HL-60/S4 treated with phorbol 12-myristate 13-acetate at 8.2 ng/mL for 4 days and 3 days (cell line): ENCODE data around the gene ELOVL4.

ENCODE experiments used
- in situ Hi-C: fragments of 300-500 bp; cut with MboI; formaldehyde crosslinking; loops from 2 replicates; pipeline ENCODE4 v1.15.0; 2022; ENCODE audit warnings: low sequenced_read_pairs

The ELOVL4 gene

DNA sequence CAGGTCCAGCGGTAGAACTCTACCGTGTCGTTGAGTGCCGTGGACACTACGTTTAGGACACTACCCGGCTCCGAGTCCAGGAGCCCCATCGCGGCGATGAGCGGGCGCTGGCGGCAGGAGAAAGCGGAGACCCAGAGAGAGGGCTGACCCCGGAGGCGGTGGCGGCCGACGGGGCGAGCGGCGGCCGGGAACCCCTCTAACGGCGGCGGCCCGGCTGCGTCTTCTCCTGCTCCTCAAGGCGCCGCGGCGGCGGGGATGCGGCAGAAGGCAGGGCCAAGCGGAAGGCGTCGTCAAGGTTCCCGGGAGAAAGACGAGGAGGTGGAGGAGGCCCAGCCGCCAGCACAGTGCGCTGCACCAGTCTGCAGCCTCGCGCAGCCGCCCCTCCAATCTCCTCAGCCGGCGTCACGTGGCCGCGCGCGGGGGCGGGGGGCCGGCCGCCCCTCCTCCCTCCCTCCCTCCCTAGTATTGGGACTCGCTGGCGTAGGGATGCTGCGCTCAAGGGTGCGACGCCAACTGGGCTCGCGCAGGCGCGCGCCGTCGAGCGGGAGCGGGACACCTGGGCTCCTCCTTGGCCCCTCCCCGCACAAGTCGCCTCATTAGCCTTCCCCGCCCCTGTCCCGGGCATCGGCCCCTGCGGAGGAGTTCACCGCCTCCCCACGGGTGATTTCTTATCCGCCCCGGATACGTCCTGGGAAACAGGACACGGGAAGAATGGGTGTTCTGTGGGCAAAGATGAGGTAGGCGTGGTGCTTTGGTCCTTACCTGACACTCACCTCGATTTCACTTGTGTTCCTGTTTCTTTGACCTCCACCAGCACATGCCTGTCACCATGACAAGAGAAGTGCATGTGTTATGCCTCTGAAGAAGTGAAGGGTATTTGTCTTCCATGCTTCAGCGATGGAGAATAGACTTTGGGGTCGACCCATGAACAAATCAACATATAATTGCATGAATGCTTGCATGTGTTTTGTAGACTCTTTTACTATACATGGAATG lies at the start of gene ELOVL4:
ELOVL4 (minus strand) TSS at position 363 of the 996 bp plus-strand sequence; CDS start at position 89, 274 bp downstream.
- in situ Hi-C loops: no loop called here

DNA sequence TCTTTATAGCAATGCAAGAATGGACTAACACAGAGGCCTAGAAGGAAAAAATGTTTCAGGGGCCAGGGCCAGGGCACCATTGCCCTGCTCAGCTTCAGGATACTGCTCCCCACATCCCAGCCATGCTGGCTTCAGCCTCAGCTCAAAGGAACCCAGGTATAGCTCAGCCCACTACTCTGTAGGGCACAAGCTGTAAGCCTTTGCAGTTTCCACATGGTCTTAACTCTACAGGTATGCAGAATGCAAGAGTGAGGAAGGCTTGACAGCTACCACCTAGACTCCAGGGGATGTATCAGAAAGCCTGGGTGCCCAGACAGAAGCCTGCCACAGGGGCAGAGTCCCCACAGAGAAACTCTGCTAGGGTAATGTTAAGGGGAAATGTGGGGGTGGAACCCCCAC lies 46.6 kb upstream of the ELOVL4 start:
- in situ Hi-C loops: no loop called here

DNA sequence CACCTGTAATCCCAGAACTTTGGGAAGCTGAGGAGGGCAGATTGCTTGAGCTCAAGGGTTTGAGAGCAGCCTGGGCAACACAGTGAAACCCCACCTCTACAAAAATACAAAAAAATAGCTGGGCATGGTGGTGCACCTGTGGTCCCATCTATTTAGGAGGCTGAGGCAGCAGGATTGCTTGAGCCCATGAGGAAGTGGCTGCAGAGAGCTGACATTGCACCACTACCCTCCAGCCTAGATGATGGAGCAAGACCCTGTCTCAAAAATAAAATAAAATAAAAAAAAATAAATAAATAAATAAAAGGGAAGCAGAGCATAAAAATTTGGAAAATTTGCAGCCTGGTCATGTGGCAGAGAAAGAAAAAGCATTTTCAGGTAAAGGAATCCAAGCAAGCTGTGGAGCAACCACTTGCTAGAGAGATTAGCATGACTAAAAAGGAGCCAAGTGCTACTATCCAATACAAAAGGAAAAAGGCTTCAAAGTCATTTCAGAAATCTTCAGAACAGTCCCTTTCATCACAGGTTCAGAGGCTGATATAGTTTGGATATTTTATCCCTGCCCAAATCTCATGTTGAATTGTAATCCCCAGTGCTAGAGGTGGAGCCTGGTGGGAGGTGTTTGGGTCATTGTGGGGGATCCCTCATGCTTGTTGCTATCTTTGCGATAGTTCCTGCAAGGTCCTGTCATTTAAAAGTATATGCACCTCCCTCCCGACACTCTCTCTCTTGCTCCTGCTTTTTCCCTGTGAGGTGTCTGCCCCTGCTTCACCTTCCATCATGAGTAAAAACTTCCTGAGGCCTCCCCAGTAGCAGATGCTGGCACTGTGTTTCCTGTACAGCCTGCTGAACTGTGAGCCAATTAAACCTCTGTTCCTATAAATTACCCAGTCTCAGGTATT lies 45.9 kb upstream of the ELOVL4 start:
- in situ Hi-C loops: no loop called here

DNA sequence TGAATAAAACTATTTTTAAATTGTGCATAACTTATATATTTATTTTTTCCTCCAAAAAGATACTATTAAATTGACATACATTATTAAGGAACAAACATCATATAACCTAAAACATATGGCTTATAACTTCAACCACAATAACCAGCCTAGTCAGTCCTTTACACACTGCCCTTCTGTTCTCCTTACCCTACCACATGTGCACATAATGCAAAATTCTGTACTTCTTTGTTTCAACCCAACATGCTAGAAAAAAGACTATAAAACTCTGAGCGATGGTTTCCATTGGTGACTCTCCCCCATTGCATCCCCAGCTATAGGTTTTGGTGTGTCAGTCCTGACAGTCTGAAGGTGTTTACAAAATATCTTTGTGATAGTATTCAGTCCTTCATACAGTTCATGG lies 42.3 kb upstream of the ELOVL4 start:
- in situ Hi-C loops: no loop called here

DNA sequence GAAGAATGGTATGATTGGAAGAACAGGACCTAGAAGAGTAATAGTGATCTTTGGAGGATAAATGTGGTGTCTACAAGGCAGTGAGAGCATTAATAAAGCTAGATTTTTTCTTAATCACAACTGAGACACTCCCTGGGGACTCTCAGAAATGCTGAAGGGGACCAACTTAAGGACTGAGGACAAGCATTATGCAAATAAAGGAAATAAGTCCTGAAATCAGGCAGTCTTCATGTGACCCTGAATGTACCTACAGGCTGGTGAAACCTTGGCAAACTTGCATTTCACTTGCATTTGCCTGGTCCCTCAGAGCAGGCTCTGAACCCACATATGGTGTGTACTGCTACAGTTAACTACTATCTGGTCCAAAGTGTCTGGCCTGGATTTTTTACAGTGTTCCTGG lies 37.8 kb upstream of the ELOVL4 start:
- in situ Hi-C loops: no loop called here

DNA sequence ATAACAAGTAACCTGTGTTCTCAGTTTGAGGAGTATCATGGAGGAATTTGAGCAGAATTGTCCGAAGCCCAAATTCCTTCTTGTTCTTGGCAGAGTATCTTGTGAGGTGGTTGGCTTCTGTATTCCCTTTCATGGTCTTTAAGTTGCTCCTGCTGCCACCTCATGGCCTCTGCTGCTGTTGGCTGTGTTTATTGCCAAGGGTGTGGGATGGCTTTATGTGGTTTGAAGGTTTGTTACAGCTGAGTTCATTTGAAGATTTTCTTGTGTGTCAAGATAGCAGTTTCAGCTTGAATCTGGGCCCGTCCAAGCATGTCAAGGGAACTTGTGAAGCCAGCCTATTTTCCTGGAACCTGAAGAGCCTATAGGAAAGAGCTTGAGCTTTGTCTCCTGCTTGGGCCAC lies 36.9 kb upstream of the ELOVL4 start:
- in situ Hi-C loops: no loop called here

DNA sequence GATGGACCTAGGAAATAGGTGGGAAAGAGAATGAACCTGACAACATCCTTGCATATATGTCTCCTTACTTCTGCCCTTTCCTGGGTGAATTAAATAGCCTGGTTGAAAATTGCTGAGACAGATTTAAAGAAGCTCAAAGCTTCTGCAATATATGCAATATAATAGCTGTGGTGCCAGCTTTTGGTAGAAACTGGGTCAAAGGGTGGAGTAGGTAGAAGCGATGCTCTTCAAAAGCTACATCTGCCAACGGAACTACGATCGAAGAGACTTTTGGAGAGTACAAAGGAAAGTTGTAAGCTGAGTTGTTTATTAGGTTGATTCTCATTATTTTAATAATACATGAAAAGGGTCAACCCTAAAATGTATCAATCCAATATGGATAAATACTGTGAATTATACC lies 34.3 kb upstream of the ELOVL4 start:
- in situ Hi-C loops: no loop called here

DNA sequence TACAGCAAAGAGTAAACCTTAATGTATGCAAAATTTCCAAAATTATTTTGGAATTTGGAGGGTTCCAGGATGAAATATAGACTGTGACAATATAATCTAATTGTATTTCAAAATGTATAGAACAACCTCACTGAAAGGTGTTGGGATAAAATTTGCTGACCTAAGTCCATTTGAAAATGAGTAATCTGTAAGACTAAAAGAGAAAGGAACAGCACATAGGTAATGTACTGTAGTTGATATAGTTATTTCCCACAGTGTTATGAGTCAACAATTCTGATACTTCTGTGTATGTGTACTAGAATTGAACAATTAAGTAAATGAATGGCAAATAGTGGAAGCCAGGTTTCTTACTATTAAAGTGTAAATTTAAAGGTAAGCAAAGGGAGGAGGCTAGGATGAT lies 23.8 kb upstream of the ELOVL4 start:
- in situ Hi-C loops: no loop called here

DNA sequence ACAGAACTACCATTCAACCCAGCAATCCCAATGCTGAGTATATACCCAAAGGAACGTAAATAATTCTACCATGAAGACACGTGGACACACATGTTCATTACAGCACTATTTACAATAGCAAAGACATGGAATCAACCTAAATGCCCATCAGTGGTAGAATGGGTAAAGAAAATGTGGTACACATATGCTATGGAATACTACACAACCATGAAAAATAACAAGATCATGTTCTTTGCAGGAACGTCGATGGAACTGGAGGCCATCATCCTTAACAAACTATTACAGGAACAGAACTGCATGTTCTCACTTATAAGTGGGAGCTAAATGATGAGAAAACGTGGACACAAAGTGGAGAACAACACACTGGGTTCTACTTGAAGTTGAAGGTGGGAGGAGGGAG lies 22.4 kb upstream of the ELOVL4 start:
- in situ Hi-C loops: no loop called here

DNA sequence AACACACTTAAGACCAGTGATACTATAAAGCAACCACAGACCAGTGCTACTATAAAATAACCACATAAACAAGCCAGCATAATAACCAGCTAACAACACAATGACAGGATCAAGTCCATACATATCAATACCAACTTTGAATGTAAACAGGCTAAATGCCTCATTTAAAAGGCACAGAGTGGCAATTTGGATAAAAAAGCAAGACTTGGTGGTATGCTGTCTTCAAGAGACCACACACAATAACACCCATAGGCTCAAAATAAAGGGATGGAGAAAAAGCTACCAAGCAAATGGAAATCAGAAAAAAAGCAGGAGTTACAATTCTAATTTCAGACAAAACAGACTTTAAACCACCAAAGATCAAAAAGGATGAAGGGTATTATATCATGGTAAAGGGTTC lies 19.8 kb upstream of the ELOVL4 start:
- in situ Hi-C loops: no loop called here

DNA sequence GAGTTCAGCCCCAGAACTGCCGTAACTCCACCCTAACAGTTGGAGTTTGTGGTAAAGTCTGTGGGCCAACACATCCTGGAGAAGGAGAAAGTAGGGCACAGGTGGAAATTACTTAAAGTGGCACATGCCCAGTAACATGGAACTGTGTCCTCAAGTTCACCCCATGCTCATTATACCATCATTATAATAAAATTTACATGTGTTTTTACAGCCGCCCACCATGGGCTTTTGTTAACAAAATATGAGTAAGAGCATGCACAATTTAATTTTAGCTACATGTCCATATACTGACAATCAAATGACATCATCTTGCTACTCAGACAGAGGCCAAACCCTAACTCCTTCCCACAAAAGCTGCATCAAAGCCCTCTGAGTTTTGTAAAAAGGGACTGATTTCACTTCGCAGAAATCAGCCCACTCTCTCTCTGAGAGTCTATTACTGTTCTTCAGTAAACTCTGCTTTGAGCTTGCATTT lies 17.3 kb upstream of the ELOVL4 start:
- in situ Hi-C loops: no loop called here

DNA sequence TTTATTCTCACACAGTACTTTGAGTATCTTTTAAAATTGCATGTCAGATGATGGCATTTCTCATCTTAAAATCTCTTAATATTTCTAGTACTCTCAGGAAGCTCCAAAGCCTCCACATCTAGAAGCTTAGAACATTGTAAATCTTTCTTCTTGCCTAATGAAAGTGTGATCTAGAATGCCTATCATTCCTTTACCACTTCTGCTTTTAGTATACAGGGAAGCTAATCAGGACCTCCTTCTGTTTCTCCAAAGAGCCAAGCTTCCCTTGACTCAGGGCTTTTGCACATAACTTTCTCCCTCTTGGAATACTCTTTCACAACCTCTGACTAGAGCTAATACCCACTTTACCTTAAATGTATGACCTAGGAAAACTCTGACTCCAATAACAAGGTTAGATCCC lies 7.5 kb upstream of the ELOVL4 start:
- in situ Hi-C loops: no loop called here

DNA sequence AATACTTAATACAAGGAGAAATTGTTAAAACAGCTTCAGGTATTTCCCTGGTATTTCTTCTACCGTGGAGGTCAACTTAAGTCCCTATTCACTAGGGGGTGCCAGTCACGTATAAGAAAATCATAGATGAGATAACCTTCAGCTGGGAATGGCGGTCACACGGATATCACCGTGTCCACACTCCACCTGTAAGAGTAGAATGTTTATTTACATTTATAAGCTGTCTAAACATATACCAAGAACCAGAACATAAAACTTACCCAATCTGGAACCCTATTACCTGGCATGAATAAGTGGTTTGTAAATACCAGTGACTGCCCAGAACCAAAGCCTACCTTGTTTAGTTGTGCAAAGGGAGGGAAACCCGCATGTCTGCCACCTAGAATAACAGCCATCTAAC lies 1.9 kb upstream of the ELOVL4 start:
- in situ Hi-C loops: no loop called here

DNA sequence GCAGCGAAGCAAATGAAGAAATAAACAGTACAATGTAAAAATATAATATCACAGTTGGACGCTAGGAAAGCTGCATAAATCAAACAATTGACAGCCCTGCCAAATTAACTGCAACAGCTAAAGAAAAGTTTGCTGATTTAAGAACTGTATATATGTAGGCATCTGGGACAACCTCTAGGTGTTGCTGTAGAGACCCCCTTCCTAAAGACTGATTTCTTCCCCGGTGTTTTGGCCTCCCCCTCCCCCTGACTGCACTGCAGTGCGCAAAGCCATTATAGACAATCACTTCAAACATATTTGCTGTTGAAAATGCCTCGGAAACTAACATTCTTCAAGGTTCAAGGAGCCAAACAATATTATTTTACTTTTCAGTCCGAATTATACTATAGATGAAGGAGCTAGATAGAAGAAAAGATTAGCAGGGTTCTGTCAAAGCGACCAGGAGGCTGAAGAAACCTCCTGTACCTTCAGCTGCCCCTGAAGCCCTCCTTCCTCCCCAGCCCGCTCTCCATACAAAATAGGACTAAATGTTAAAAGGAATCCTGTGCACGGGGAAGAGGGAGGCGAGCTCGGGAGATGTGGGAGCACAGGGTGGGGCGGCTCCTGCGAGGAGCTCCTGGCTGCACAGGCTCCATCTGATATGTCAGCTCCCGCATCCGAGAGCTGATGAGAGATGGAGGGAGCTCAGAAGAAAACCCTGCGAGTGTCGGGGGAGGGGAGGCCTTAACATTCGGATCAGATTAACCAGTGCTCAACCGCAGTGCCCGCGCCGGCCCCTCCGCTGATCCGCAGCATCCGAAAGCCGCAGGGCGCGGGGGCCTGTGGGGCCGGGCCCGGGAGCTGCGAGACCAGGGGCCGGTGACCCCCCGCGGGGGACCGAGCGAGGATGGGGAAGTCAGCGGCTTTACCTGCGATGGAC lies 822 bp downstream of the ELOVL4 start:
- in situ Hi-C loops: no loop called here

DNA sequence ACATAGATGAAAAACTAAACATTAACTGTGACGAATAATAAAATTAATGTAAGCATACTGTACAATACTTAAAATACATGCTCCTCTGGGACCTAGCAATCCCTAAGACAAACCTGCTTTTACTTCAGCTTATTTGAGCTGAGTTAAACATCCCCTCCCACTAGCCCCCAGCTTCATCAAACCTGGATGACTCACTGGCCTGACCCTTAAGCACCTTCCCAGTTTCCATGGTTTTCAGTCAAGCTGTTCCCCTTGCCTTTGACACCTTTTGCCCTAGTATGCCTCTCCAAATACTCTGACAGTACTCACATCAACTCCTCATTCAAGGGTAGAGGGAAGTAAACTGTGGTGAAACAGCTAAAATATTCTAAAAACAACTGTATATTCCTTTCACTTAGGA lies 4.2 kb downstream of the ELOVL4 start:
- in situ Hi-C loops: no loop called here

DNA sequence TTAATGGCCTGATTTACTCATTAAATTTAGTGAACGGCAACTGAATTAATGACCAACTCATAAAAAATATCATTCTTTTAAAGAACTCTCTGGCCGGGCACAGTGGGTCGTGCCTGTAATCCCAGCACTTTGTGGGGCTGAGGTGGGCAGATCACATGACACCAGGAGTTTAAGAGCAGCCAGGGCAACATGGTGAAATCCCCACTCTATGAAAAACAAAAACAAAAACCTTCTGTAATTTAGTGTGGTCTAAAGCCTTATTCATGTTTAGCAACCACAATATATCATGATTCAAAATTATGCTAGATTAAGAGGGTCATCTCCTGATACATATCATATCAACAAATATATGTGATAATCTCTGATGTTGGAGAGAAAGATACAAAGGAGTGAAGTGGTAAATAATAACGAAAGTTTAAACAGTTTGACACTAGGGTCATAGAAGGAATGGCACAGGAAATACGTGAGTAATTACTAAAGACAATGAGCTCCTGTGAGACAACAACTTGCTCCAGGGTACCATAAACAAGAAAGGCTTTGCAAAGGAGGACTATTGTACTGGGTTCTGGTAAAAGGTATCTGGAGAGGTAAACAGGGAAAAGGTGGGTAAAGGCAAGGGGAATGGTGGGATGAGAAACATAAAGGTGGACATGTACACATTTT lies 5.7 kb downstream of the ELOVL4 start:
- in situ Hi-C loops: no loop called here

DNA sequence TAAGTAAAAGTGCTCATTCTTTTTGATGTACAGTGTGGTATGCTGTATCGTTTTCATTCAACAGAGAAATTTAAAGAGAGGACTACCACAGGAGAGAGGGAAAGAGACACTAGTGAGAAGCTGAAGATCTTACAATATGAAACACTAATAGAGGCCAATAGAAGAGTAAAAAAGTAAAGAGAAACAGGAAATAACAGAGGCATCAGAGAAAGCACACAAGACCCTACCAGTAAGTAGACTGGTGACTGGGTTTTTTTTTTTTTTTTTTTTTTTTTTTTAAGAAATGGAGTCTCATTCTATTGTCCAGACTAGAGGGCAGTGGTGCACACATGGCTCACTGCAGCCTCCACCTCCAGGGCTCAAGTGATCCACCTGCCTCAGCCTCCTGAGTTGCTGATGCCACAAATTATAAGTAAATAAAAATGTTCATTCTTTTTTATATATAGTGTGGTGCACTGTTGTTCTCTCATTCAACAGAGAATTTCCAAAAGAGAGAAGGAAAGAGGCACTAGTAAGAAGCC lies 18.8 kb downstream of the ELOVL4 start:
- in situ Hi-C loops: no loop called here

DNA sequence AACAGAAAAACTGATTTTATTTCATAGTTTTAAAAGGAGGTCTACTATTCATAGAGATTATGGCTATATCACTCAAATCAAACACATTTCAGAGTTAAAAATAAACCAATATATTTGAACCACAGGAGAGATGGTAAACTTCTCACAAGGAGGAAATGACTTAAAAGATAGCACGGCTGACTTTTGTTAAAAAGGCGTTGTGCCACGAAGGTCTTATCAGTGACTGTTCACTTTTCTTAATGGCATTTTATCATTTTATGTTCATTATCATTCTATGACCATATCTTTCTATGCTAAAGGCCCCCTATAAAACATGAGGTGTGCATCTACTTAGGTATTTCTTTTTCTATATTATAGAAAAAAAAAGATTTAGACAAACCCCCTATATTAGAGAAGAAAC lies 19.6 kb downstream of the ELOVL4 start:
- in situ Hi-C loops: no loop called here

DNA sequence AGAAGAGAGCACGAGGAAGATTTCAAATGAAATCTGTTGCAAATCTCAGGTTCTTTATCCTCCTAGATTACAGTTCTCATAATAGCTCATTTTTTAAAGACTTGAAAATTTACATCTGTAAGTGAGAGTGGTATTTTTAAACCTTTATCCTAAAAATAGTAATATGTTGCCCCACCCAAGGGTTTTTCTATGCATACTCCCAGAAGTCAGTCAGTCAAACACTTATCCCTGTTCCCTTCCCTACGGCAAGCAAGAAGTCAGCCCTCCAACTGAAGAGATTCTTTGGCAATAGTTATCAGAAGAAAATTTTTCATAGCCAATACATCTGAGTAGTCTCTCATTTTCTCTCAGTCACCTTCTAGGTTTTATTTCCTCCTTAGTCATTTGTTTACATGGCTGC lies 24.1 kb downstream of the ELOVL4 start:
- in situ Hi-C loops: no loop called here

DNA sequence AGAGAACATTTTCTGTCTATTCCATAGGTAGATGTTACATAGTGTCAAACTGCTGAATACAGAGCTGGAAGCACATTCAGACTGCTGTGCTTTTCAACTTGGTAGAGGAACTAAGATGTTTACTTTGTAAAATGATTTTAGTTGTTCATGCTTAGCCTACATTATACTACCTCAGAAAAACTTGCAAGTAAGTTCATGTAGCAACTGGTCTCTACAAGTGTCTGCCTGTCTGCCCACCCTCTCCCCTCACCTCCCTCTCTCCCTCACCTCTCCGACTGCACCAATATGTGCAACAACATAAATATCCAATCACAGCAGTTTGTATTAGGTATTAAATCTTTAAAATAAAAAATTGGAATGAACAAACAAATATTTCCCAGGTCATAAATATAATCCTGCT lies 25.3 kb downstream of the ELOVL4 start:
- in situ Hi-C loops: no loop called here
